Measurements from ENCODE around the gene YY1AP1. TPM values are rescaled to one million over a fixed set of nuclear protein-coding genes. Genes with fewer than 3 reads are reported as not detected.
"Not testable (repeated sequence)": the region's sequence is repeated elsewhere in the genome, so short reads cannot be mapped to it uniquely, and the experiment has no call there.

The YY1AP1 gene
- total and polyA plus RNA-seq, 9 donors = 43.4 to 156 (median 106) TPM

DNA sequence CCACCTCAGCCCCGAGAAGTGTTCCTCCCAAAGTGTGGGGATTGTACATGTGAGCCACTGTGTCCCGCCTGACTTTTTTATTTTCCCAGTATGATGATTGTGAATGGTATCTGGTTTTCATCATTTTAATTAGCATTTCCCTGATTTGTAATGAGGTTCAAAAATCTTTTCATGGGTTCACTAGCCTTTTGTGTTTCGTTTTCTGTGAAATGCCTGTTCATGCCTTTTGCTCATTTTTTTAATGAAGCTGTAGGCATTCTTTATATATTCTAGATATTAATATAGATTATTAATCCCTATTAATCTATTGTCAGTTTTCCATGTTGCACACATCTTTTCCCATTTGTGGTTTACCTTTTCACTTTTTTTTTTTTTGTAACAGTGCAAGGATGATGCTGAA, 20.8 kb upstream of the YY1AP1 start:
- Histone ChIP-seq H3K27me3 (no peaks in the 10 kb centered on the region), H3K4me3 (no peak overlapping the region), H3K9me3 (no peaks in the 10 kb centered on the region), H3K36me3 (no peaks in the 10 kb centered on the region), H3K4me1 (ENCODE audit: insufficient read depth) (no peaks in the 10 kb centered on the region), H3K27ac (no peak overlapping the region)
- no peak for DNase-seq
- TF ChIP-seq POLR2A (IDR thresholded peaks at IDR 0.05) = no peak
- TF ChIP-seq, protein P1, sequence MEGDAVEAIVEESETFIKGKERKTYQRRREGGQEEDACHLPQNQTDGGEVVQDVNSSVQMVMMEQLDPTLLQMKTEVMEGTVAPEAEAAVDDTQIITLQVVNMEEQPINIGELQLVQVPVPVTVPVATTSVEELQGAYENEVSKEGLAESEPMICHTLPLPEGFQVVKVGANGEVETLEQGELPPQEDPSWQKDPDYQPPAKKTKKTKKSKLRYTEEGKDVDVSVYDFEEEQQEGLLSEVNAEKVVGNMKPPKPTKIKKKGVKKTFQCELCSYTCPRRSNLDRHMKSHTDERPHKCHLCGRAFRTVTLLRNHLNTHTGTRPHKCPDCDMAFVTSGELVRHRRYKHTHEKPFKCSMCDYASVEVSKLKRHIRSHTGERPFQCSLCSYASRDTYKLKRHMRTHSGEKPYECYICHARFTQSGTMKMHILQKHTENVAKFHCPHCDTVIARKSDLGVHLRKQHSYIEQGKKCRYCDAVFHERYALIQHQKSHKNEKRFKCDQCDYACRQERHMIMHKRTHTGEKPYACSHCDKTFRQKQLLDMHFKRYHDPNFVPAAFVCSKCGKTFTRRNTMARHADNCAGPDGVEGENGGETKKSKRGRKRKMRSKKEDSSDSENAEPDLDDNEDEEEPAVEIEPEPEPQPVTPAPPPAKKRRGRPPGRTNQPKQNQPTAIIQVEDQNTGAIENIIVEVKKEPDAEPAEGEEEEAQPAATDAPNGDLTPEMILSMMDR (IDR thresholded peaks at IDR 0.05) = no peak
- 97 to 99% (median 97%) methylated on average over 3 of the region's 3 CpGs for WGBS, 3 donors
- intact Hi-C loops (cut with DNase I) = no loop called here

DNA sequence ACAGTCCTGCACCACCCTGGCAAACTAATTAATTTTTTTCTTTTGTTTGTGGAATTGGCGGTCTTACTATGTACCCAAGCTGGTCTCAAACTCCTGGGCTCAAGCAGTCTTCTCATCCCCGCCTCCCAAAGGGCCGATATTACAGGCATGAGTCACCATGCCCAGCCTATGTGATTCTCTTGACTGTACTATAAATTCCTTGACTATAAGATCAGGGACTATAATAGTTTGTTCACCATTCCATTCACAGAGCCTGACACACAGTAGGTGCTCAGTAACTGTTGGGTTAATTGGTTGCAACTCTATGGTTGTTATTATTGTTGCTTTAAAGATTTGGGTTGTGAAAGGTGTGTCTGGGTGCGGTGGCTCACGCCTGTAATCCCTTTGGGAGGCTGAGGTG, 17.6 kb upstream of the YY1AP1 start:
- Histone ChIP-seq H3K27ac (no peak overlapping the region), H3K36me3 (no peaks in the 10 kb centered on the region), H3K4me1 (ENCODE audit: insufficient read depth) (no peaks in the 10 kb centered on the region), H3K27me3 (no peaks in the 10 kb centered on the region), H3K4me3 (no peak overlapping the region), H3K9me3 (no peaks in the 10 kb centered on the region)
- TF ChIP-seq, protein P1 (IDR thresholded peaks at IDR 0.05) = no peak
- intact Hi-C loops (cut with DNase I) = no loop called here
- 91 to 93% (median 91%) methylated on average over 5 of the region's 5 CpGs for WGBS, 3 donors
- DNase-seq = no peak

DNA sequence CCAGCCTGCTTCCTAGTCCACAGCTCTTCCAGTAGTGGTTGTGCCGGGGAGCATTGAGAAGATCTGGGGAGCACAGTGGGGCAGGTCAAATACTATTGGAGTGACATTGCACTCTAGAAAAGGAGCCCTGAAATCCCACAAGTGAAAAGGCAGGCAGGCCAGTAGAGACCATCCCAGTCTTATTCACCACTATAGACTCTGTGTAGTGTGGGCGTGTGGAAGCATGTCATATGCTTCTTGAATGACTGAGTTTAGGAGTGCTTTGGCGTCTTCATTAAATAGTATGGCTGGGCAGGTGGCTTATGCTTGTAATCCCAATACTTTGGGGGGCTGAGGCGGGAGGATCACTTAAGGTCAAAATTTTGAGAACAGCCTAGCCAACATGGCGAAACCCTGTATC, 15.8 kb upstream of the YY1AP1 start:
- H3K4me1 ChIP-seq (ENCODE audit: insufficient read depth); H3K27ac ChIP-seq; H3K9me3 ChIP-seq; H3K36me3 ChIP-seq; H3K4me3 ChIP-seq; H3K27me3 ChIP-seq; DNase-seq; intact Hi-C loops (cut with DNase I): not testable (repeated sequence)
- WGBS, 3 donors = 91 to 95% (median 93%) methylated on average over 4 to 5 of the region's 5 CpGs

DNA sequence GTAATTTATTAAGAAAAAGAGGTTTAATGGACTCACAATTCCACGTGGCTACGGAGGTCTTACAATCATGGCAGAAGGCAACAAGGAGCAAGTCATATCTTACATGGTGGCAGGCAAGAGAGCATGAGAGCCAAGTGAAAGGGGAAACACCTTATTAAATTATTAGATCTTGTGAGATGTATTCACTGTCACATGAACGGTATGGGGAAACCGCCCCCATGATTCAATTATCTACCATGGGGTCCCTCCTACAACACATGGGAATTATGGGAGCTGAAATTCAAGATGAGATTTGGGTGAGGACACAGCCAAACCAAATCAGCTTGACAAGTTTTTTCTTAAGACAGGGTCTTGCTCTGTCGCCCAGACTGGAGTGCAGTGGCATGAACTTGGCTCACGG, 14.6 kb upstream of the YY1AP1 start:
- TF ChIP-seq EP300 (IDR thresholded peaks at IDR 0.05) (no peak), POLR2A (IDR thresholded peaks at IDR 0.05) (no peak)
- TF ChIP-seq, protein P1 (IDR thresholded peaks at IDR 0.05) = no peak
- no peak overlapping the region for H3K27ac ChIP-seq
- H3K36me3 ChIP-seq = no peaks in the 10 kb centered on the region
- WGBS, 3 donors = 87 to 91% (median 90%) methylated on average over 6 of the region's 6 CpGs
- H3K9me3 ChIP-seq = no peaks in the 10 kb centered on the region
- H3K4me3 ChIP-seq = no peak overlapping the region
- DNase-seq = no peak
- no peaks in the 10 kb centered on the region for H3K27me3 ChIP-seq
- intact Hi-C loops (cut with DNase I) = no loop called here
- H3K4me1 ChIP-seq (ENCODE audit: insufficient read depth) = no peaks in the 10 kb centered on the region

DNA sequence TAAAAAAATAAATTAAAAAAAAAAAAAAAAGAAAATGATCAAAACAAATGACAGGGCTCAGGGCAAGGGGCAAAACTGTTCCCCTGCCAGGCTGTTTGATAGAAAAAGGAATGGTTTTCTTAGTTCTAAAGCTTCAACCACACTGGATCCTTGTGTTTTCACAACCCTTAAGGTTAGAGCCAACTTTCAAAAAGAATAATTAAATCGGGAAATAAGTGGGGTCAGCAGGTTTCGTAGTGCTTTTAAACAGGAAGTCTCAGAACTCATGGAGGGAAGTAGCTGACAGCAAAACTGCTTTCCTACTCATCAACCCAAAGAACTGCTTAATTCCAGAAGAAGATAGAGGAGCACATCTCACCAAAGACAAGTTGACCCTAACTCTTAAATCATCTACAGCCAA, 13.1 kb upstream of the YY1AP1 start:
- WGBS, 3 donors = 70 to 86% (median 77%) methylated on average over 2 of the region's 2 CpGs
- DNase-seq; H3K4me3 ChIP-seq; H3K4me1 ChIP-seq (ENCODE audit: insufficient read depth); H3K36me3 ChIP-seq; intact Hi-C loops (cut with DNase I); H3K27me3 ChIP-seq; H3K9me3 ChIP-seq; H3K27ac ChIP-seq: not testable (repeated sequence)

DNA sequence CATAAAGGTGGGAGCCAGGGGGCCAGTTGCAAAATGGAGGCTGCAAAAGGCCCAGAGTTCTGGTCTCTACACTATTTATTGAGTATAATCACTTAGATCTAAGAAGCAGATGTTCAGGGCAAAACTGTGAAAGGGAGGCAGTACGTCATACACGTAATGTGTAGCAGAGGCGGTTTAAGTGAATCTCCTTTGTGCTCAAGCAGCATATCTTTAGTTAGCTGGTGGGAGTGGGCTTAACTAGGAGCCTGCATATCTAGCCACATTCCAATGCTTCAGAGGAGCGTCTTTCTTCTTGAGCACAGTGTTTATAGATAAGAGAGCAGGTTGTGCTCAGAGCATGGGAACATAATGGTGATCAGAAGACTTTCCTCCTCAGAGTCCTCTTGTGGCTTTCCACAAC, 10.5 kb upstream of the YY1AP1 start:
- H3K4me3 ChIP-seq; H3K9me3 ChIP-seq; DNase-seq; H3K4me1 ChIP-seq (ENCODE audit: insufficient read depth); H3K27ac ChIP-seq; H3K27me3 ChIP-seq; H3K36me3 ChIP-seq; intact Hi-C loops (cut with DNase I): not testable (repeated sequence)
- WGBS, 3 donors = 71 to 76% (median 75%) methylated on average over 4 of the region's 4 CpGs
